RWPE1 (cell line): ENCODE measurements around the gene ALK.

Source experiments
- CTCF ChIA-PET: fragments of 350-600 bp; sonication (Branson Sonifier 250); formaldehyde crosslinking; extraction: SDS; loops from one replicate; lab custom pipeline; 2021; lab: Yijun Ruan, JAX
- POLR2A ChIA-PET: fragments of 400-600 bp; formaldehyde crosslinking; extraction: SDS; loops from one replicate; lab custom pipeline; 2020; ENCODE audit warnings: antibody characterized with exemption; ENCODE audit not compliant: low non-redundant PET; lab: Yijun Ruan, JAX
- DNase-seq: peaks from one replicate; pipeline ENCODE4 v3.0.0; 2012; ENCODE audit warnings: low spot score
- H3K27ac ChIP-seq: fragments of 450-650 bp; 2 replicates; pipeline ENCODE4 v1.5.1; 2017
- TF ChIP-seq, protein P1 (sequence below): fragments of 450-650 bp; conservative IDR thresholded peaks from 2 replicates; pipeline ENCODE4 v1.5.1; 2017; ENCODE audit warnings: low read depth, mild to moderate bottlenecking

The ALK gene

DNA sequence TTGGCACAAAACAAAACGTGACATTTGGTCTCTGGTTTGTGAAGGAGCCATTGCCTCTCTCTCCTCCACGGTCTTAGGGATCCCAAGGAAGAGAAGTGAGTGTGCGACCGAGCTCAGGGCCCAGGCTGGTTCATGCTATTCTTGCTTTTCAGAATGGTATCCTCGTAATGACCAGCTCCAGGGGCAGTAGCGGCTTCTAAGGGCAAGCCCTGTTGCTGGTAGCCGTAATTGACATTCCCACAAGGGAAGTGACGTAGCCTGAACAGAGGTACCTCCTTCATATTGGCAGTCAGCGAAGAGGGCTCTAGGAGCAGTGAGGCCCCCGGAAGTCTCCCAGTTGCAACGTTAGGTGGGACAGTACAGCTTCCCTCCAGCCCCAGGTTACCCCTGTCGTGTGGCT lies 728.3 kb downstream of the ALK start:
- ChIA-PET CTCF (no interaction called here), POLR2A (no interaction called here)
- TF ChIP-seq, protein P1, sequence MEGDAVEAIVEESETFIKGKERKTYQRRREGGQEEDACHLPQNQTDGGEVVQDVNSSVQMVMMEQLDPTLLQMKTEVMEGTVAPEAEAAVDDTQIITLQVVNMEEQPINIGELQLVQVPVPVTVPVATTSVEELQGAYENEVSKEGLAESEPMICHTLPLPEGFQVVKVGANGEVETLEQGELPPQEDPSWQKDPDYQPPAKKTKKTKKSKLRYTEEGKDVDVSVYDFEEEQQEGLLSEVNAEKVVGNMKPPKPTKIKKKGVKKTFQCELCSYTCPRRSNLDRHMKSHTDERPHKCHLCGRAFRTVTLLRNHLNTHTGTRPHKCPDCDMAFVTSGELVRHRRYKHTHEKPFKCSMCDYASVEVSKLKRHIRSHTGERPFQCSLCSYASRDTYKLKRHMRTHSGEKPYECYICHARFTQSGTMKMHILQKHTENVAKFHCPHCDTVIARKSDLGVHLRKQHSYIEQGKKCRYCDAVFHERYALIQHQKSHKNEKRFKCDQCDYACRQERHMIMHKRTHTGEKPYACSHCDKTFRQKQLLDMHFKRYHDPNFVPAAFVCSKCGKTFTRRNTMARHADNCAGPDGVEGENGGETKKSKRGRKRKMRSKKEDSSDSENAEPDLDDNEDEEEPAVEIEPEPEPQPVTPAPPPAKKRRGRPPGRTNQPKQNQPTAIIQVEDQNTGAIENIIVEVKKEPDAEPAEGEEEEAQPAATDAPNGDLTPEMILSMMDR: no peak
- no peak for DNase-seq
- no peak overlapping the region for H3K27ac ChIP-seq

DNA sequence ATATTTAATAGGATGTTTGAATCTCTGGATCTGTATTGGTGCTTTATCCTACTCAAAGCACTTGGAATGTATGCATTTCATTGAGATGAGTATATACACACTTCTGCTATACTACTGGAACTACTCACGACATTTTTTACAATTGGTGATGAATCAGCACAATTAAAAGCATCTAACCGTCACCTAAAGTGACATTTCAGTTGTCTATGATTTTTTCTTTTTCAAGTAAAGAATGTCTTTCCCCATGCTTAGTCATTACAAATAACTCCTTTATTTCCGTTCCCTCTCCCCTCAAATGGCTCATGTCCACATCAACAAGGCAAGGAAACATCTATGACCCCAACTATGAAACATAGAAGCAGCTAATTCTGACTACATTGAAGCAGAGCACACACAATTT lies 728.9 kb downstream of the ALK start:
- no peak for DNase-seq
- H3K27ac ChIP-seq: no peak overlapping the region
- ChIA-PET CTCF (interaction anchor here (0.6 kb wide), 1 partner anchor 46 kb away, joined by 3 read pairs; no protein-coding TSS in a partner anchor), POLR2A (no interaction called here)
- TF ChIP-seq, protein P1: no peak

DNA sequence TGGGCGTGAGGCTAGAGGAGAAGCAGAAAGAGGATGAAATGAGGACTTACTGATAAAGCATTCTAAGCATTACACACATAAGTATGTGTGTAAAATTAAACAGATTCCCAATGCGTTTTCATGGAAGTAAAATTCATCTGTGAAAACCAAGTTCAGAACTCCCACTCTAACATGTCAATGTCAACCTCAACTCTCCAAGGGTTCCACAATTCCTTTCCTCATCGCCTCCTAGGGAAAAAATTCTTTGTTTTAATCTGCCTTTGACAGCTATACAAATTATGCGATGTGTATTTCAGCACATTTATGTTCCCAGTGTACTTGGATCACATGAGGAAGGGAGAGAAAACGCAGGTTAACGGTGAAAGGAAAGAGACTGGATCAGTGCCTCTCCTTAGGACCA lies 729.6 kb downstream of the ALK start:
- TF ChIP-seq, protein P1: no peak
- no peak overlapping the region for H3K27ac ChIP-seq
- CTCF ChIA-PET: interaction anchor here (0.6 kb wide), 1 partner anchor 47 kb away, joined by 3 read pairs; no protein-coding TSS in a partner anchor

DNA sequence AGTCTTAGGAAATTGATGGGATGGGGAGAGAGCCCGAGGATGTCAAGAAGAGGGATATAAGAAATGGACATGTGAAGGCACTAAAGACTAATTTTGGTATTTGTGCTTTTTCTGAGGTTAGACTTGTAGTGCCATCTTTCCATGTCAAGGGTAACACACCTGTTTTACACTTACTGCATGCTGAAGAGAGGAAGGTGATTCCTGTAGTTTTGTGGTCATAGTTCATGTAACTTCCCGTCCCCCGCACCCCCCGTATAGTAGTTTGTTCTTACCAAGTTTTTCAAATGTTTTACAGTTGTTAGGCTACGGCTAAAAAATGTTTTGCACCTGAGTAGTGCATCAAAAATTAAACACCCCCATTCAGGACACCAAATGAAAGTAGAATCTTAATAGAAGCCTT lies 732.3 kb downstream of the ALK start:
- no peak for DNase-seq
- TF ChIP-seq, protein P1: no peak
- ChIA-PET CTCF (interaction anchor here (0.6 kb wide), 1 partner anchor 221 kb away, joined by 5 read pairs; no protein-coding TSS in a partner anchor), POLR2A (no interaction called here)
- no peak overlapping the region for H3K27ac ChIP-seq

More for the DNA sequence above, 729.6 kb downstream of the ALK start:
- DNase-seq: no peak
- POLR2A ChIA-PET: no interaction called here

DNA sequence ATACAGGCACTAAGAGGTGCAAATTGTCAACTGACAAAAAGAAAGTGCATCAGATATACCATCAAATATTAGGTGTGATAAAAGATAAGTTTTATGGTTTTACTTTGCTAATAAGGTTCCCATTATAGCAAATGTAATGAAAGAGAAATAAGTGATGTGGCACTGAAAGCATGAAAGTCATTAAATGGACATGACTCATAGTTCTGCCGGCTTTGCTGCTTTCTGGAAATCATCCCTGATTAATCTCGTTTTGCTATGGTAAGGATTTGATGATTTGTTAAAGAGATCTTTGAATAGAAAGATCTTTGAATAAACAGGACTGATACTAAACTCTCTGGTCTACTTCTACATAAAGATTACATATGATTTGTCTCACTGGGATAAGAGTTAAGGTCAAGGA lies 733.5 kb downstream of the ALK start:
- CTCF ChIA-PET: no interaction called here
- TF ChIP-seq, protein P1: no peak

DNA sequence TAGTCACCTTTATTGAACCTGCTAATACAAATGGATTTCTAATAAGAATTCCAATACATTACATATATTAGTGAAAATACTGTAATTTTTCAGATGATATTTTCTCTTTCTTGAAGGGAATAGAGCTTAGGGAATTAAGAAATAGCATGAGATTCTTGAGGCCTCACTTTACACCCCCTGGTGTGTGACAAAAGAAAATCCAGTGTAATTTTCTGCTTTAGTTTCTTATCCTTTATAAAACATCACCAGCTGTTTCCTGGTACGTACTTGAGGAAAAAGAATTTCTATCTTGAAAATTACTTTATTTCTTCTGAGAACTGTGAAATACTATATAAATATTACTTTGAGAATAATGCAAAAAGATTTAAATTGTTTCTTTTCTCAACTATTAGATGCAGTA lies 734.6 kb downstream of the ALK start:
- H3K27ac ChIP-seq: no peak overlapping the region
- DNase-seq: no peak
- CTCF ChIA-PET: interaction anchor here (1.0 kb wide), 1 partner anchor 133 kb away, joined by 5 read pairs; no protein-coding TSS in a partner anchor
- TF ChIP-seq, protein P1: no peak
- POLR2A ChIA-PET: no interaction called here

More for the DNA sequence above, 733.5 kb downstream of the ALK start:
- H3K27ac ChIP-seq: no peak overlapping the region
- DNase-seq: no peak
- POLR2A ChIA-PET: no interaction called here

DNA sequence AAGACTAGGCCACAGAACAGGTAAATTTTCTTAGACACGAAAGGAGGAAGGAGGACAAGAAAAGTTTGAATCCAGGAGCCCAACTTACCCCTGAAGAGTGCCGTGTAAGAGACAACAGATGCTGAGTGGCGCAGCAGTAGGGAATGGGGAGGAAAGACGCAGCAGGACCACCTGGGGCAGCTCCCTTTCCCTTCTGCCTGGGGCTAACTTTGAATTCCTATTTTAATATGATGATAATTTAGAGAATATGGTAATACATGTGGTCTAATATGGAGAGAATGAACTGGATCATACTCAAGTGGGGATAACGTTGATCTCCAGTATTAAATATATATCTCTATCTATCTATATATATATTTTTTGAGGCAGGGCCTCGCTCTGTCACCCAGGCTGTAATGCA lies 736.9 kb downstream of the ALK start:
- ChIA-PET POLR2A (no interaction called here), CTCF (no interaction called here)
- H3K27ac ChIP-seq: no peak overlapping the region
- DNase-seq: no peak
- TF ChIP-seq, protein P1: no peak
